Activated B cell treated with CpG ODN at 0.5 μM for 24 hours (primary cell): ENCODE data around the gene MBD5. TPM values are rescaled to one million over a fixed set of nuclear protein-coding genes. Genes with fewer than 3 reads are reported as not detected.

ENCODE experiments used
- total RNA-seq: library from RNA; stranded (reverse); gene quantifications from 2 replicates; pipeline ENCODE4 v1.2.3, GENCODE V29; 2022

Gene MBD5
- total RNA-seq, 1 donor from 2014 or later = 55.7 TPM

Other genes starting within 250 kb of the MBD5 start
- gene ACVR2A, start 176.1 kb upstream of the MBD5 start, total RNA-seq = 2.0 and 2.8 TPM in 2 replicates
- gene ORC4, start 354 bp upstream of the MBD5 start, total RNA-seq = 28.2 and 30.7 TPM in 2 replicates